ENCODE measurements around the gene SERPINA3. TPM values are rescaled to one million over a fixed set of nuclear protein-coding genes. Genes with fewer than 3 reads are reported as not detected.
A peak's percentile ranks its signal among the peaks of the same experiment; 100 is the strongest.

Gene SERPINA3
- 36.4 TPM for total RNA-seq
- long read RNA-seq, transcript SERPINA3-201 (5 exons, 1,589 nt), result major isoform, 17 of 26 reads
- long read RNA-seq, partial matches to known transcripts, result 4 of 26 reads
- long read RNA-seq, other reads (novel, unspliced or antisense), result 0 of 26 reads

- TF ChIP-seq, protein P1, sequence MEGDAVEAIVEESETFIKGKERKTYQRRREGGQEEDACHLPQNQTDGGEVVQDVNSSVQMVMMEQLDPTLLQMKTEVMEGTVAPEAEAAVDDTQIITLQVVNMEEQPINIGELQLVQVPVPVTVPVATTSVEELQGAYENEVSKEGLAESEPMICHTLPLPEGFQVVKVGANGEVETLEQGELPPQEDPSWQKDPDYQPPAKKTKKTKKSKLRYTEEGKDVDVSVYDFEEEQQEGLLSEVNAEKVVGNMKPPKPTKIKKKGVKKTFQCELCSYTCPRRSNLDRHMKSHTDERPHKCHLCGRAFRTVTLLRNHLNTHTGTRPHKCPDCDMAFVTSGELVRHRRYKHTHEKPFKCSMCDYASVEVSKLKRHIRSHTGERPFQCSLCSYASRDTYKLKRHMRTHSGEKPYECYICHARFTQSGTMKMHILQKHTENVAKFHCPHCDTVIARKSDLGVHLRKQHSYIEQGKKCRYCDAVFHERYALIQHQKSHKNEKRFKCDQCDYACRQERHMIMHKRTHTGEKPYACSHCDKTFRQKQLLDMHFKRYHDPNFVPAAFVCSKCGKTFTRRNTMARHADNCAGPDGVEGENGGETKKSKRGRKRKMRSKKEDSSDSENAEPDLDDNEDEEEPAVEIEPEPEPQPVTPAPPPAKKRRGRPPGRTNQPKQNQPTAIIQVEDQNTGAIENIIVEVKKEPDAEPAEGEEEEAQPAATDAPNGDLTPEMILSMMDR (IDR thresholded peaks at IDR 0.05), result no peak
- Histone ChIP-seq H3K27me3 (no peaks in the 10 kb centered on the region), H3K4me3 (peak within 1 kb of the TSS; percentile 21), H3K4me1 (no peaks in the 10 kb centered on the region), H3K27ac (peak within 1 kb of the TSS; percentile 42), H3K36me3 (no peaks in the 10 kb centered on the region), H3K9me3 (no peaks in the 10 kb centered on the region)
- ATAC-seq (peak; percentile 18), DNase-seq (no peak)
- intact Hi-C loops (cut with DNase I), result no loop called here
These were observed at the start of gene SERPINA3 for GRCh38 chr14:94612174-94612573. TSS of gene SERPINA3 (plus strand) at chr14:94612391. CDS start at chr14:94614442, 2,051 bp downstream.

DNA sequence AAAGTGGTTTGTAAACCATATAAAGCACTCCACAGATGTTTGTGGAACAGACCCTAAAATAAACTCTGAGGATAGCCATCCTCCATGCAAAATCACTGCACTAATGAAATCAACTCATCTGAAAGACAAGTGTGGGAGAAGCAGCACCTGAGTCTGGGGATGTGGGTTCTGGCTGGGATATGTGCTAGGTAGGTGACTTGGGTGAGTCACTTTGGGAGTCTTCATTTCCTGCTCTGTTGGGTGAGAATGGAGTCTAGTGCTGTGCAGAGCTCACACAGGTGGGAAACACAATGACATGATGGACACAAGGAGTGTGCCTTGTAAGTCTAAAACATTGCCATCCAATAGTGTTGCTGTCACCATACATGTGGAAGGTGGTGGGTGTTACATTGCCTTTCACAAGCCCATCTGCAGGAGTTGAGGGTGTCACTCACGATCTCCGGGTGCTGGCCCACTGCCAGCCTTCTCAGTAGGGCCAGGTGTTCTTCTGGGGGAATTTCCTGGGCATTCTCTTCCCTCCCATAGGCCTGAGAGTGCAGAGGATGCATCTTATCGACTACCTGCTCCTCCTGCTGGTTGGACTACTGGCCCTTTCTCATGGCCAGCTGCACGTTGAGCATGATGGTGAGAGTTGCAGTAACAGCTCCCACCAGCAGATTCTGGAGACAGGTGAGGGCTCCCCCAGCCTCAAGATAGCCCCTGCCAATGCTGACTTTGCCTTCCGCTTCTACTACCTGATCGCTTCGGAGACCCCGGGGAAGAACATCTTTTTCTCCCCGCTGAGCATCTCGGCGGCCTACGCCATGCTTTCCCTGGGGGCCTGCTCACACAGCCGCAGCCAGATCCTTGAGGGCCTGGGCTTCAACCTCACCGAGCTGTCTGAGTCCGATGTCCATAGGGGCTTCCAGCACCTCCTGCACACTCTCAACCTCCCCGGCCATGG lies 49.0 kb upstream of the SERPINA3 start:
- no peaks in the 10 kb centered on the region for H3K27me3 ChIP-seq
- TF ChIP-seq, protein P1 (IDR thresholded peaks at IDR 0.05), result no peak
- intact Hi-C loops (cut with DNase I), result no loop called here
- peak; percentile 38 for DNase-seq
- no peaks in the 10 kb centered on the region for H3K36me3 ChIP-seq
- H3K4me1 ChIP-seq, result no peaks in the 10 kb centered on the region
- no peaks in the 10 kb centered on the region for H3K9me3 ChIP-seq
- ATAC-seq, result no peak
- H3K27ac ChIP-seq, result no peak overlapping the region
- H3K4me3 ChIP-seq, result no peak overlapping the region

GRCh38 chr14:94564381-94564780 lies 47.8 kb upstream of the SERPINA3 start:
- no peak for ATAC-seq
- TF ChIP-seq, protein P1 (IDR thresholded peaks at IDR 0.05), result no peak
- no peak overlapping the region for H3K27ac ChIP-seq

GRCh38 chr14:94568186-94568585 lies 44.0 kb upstream of the SERPINA3 start:
- H3K36me3 ChIP-seq, result no peaks in the 10 kb centered on the region
- intact Hi-C loops (cut with DNase I), result no loop called here
- H3K27ac ChIP-seq, result no peak overlapping the region
- TF ChIP-seq, protein P1 (IDR thresholded peaks at IDR 0.05), result no peak
- H3K9me3 ChIP-seq, result no peaks in the 10 kb centered on the region
- ATAC-seq (no peak), DNase-seq (no peak)
- H3K4me3 ChIP-seq, result no peak overlapping the region
- H3K4me1 ChIP-seq, result no peaks in the 10 kb centered on the region
- H3K27me3 ChIP-seq, result no peaks in the 10 kb centered on the region

More at GRCh38 chr14:94564381-94564780, 47.8 kb upstream of the SERPINA3 start:
- H3K36me3 ChIP-seq, result no peaks in the 10 kb centered on the region
- no peak overlapping the region for H3K4me3 ChIP-seq
- intact Hi-C loops (cut with DNase I), result no loop called here
- H3K9me3 ChIP-seq, result no peaks in the 10 kb centered on the region
- H3K27me3 ChIP-seq, result no peaks in the 10 kb centered on the region
- H3K4me1 ChIP-seq, result no peaks in the 10 kb centered on the region
- no peak for DNase-seq

DNA sequence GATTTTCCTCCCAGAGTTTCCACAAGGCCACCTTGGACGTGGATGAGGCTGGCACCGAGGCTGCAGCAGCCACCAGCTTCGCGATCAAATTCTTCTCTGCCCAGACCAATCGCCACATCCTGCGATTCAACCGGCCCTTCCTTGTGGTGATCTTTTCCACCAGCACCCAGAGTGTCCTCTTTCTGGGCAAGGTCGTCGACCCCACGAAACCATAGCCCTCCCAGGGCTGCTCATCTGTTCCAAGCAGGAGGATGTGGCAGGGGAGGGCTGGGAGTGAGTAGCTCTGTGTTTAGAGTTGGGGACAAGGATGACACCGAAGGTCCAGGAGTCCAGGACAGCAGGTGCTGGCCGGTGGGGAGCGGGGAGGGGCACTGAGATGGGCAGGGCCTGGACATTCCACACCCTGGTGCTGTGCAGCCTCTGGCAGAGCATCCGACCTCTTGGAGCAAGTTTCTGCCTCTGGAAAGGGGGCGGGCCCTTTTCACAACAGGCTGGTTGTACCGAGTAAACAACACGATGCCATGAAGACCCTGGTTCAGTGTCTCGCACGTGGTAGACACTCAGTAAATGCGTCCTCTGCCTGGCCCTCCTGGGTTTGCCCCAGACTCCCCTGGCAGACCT lies 42.7 kb upstream of the SERPINA3 start:
- no peaks in the 10 kb centered on the region for H3K9me3 ChIP-seq
- H3K27me3 ChIP-seq, result no peaks in the 10 kb centered on the region
- ATAC-seq, result no peak
- intact Hi-C loops (cut with DNase I), result no loop called here
- H3K36me3 ChIP-seq, result no peaks in the 10 kb centered on the region
- H3K27ac ChIP-seq, result no peak overlapping the region
- TF ChIP-seq, protein P1 (IDR thresholded peaks at IDR 0.05), result no peak
- H3K4me1 ChIP-seq, result no peaks in the 10 kb centered on the region
- DNase-seq, result no peak
- H3K4me3 ChIP-seq, result no peak overlapping the region
